ENCODE data around the gene SLC25A29. TPM values are rescaled to one million over a fixed set of nuclear protein-coding genes. Genes with fewer than 3 reads are reported as not detected.

Gene SLC25A29
- total and polyA plus RNA-seq, 2 of the 13 experiments (the other 11 are each of a cell fraction or from before 2014, with no cell fraction given), result 12.2 to 17.2 TPM

DNA sequence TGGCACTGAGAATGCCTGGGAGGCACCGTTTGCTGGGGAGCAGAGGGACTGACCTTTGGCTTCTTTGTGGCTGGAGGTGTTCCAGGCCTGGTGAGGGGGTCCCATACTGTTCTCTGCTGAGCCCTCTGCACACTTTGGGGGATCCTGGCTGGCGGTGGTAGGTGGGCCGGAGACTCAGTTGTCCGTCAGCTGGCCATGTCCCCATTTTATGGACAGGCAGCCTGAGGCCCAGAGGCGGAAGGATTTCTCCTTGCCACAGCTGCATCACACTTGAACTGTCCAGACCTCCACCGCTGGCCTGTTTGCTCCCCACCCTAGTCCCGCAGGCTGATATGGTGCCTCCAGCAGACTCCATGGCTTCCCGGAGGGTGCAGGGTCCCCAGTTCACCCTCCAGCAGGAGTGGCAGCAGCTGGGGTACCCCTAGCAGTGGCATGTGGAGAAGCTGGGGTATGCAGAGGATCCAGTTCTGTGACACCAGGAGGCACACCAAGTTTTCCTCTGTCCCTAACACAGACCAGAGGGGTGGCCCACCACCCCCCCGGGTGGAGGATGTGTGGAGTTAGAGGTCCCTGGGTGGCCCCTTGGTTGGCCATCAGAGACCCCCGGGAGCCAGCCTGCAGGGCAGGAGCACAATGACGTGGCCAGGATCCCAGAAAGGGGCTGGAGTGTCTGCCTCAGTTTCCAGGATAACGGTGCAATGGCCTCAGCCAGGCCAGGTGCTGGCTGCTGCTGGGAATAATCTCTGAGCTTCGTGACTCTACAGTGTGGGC, 14.8 kb downstream of the SLC25A29 start (continued):
- peak; percentile 49 for TF ChIP-seq ASH2L (IDR thresholded peaks at IDR 0.05; ENCODE audit: insufficient read length, low read depth, low read length)
- TF ChIP-seq, protein P1, sequence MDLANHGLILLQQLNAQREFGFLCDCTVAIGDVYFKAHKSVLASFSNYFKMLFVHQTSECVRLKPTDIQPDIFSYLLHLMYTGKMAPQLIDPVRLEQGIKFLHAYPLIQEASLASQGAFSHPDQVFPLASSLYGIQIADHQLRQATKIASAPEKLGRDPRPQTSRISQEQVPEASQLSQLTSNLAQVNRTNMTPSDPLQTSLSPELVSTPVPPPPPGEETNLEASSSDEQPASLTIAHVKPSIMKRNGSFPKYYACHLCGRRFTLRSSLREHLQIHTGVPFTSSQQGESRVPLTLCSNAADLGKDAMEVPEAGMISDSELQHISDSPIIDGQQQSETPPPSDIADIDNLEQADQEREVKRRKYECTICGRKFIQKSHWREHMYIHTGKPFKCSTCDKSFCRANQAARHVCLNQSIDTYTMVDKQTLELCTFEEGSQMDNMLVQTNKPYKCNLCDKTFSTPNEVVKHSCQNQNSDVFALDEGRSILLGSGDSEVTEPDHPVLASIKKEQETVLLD (CRISPR knock-in tag; IDR thresholded peaks at IDR 0.05; ENCODE audit: low read depth), result no peak
- TF ChIP-seq, protein P2, sequence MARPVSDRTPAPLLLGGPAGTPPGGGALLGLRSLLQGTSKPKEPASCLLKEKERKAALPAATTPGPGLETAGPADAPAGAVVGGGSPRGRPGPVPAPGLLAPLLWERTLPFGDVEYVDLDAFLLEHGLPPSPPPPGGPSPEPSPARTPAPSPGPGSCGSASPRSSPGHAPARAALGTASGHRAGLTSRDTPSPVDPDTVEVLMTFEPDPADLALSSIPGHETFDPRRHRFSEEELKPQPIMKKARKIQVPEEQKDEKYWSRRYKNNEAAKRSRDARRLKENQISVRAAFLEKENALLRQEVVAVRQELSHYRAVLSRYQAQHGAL (CRISPR knock-in tag; IDR thresholded peaks at IDR 0.05; ENCODE audit: not compliant biosample characterization), result no peak
- no peak for TF ChIP-seq ATF7-NPFF (CRISPR knock-in tag; IDR thresholded peaks at IDR 0.05; ENCODE audit: low read depth)
- TF ChIP-seq, protein P3, sequence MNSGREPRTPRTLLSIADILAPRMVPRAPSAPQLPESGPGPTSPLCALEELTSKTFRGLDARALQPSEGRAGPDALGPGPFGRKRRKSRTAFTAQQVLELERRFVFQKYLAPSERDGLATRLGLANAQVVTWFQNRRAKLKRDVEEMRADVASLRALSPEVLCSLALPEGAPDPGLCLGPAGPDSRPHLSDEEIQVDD (CRISPR knock-in tag; IDR thresholded peaks at IDR 0.05; ENCODE audit: borderline replicate concordance), result no peak
- TF ChIP-seq, protein P4, sequence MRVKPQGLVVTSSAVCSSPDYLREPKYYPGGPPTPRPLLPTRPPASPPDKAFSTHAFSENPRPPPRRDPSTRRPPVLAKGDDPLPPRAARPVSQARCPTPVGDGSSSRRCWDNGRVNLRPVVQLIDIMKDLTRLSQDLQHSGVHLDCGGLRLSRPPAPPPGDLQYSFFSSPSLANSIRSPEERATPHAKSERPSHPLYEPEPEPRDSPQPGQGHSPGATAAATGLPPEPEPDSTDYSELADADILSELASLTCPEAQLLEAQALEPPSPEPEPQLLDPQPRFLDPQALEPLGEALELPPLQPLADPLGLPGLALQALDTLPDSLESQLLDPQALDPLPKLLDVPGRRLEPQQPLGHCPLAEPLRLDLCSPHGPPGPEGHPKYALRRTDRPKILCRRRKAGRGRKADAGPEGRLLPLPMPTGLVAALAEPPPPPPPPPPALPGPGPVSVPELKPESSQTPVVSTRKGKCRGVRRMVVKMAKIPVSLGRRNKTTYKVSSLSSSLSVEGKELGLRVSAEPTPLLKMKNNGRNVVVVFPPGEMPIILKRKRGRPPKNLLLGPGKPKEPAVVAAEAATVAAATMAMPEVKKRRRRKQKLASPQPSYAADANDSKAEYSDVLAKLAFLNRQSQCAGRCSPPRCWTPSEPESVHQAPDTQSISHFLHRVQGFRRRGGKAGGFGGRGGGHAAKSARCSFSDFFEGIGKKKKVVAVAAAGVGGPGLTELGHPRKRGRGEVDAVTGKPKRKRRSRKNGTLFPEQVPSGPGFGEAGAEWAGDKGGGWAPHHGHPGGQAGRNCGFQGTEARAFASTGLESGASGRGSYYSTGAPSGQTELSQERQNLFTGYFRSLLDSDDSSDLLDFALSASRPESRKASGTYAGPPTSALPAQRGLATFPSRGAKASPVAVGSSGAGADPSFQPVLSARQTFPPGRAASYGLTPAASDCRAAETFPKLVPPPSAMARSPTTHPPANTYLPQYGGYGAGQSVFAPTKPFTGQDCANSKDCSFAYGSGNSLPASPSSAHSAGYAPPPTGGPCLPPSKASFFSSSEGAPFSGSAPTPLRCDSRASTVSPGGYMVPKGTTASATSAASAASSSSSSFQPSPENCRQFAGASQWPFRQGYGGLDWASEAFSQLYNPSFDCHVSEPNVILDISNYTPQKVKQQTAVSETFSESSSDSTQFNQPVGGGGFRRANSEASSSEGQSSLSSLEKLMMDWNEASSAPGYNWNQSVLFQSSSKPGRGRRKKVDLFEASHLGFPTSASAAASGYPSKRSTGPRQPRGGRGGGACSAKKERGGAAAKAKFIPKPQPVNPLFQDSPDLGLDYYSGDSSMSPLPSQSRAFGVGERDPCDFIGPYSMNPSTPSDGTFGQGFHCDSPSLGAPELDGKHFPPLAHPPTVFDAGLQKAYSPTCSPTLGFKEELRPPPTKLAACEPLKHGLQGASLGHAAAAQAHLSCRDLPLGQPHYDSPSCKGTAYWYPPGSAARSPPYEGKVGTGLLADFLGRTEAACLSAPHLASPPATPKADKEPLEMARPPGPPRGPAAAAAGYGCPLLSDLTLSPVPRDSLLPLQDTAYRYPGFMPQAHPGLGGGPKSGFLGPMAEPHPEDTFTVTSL (CRISPR knock-in tag; IDR thresholded peaks at IDR 0.05; ENCODE audit: borderline replicate concordance), result no peak
- TF ChIP-seq ZSCAN31 (CRISPR knock-in tag; IDR thresholded peaks at IDR 0.05; ENCODE audit: low read depth), result no peak
- no peak for TF ChIP-seq RAD51 (IDR thresholded peaks at IDR 0.05; ENCODE audit: borderline replicate concordance)
- TF ChIP-seq CHD4 (IDR thresholded peaks at IDR 0.05; ENCODE audit: borderline replicate concordance, low read length), result peak; percentile 92
- TF ChIP-seq ZSCAN29 (CRISPR knock-in tag; conservative IDR thresholded peaks at IDR 0.05), result no peak
- no peak for TF ChIP-seq MBNL3 (CRISPR knock-in tag; conservative IDR thresholded peaks at IDR 0.05)
- TF ChIP-seq ZFAT (CRISPR knock-in tag; conservative IDR thresholded peaks at IDR 0.05), result no peak
- 0 out of 2 replicates have a peak, but pooled peaks have one; percentile 11 for TF ChIP-seq ZNF503 (CRISPR knock-in tag; IDR thresholded peaks at IDR 0.05)
- peak; percentile 33 for TF ChIP-seq AGO2 (optimal IDR thresholded peaks at IDR 0.05; ENCODE audit: low read depth, low read length)
- no peak for TF ChIP-seq ZNF101 (CRISPR knock-in tag; IDR thresholded peaks at IDR 0.05; ENCODE audit: borderline replicate concordance, low read depth)
